ENCODE data around the gene AIG1. TPM values are rescaled to one million over a fixed set of nuclear protein-coding genes. Genes with fewer than 3 reads are reported as not detected.

AIG1 gene
- total RNA-seq, 1 donor from 2014 or later: 2.6 TPM

DNA sequence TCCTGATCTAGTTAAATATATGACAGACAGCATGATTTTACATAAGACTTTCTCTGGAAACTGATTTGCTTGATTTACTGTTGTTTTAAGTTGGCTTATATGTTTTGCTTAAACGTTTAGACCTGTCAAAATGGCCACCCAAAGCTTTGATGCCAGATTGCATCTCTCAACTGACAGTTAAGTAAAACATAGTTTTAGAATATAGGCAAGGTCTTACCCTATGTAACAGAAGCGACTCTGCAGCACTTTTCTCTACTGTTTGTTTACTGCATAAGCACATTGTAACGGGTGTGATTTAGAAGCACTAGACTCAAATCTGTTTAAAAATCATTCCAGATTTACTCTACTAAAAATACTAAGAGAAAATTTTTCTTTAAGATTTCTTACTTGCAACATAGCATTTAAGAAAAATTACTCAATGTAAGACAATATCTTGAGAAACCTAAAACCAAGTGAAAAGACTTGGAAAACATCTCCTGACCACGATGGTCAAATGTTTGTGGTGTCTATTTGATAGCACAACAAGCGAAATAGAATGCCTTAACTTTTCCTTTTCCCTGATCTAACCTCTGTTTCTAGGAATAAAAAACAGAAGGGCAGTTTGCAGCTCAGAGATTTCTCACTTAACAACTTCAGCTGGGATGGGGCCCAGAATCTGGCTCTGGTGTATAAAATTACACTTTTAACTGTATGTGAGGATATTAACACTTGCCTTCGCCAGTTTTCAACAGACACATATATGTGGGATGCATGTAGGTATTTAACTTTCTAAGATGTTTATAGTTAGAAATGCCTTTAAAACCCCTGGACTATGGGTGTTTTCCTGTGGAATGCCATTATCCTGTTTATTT lies 47.4 kb downstream of the AIG1 start:
- DNase-seq (ENCODE audit: low spot score): no peak
- H3K36me3 Mint-ChIP-seq (ENCODE audit: low read depth): peaks cover 2% of the 10 kb centered on the region
- no peak overlapping the region for H3K4me3 Mint-ChIP-seq
- H3K4me1 Mint-ChIP-seq (ENCODE audit: low read depth): peaks cover 6% of the 10 kb centered on the region
- H3K27me3 Mint-ChIP-seq (ENCODE audit: insufficient read depth): no peaks in the 10 kb centered on the region
- intact Hi-C loops (cut with micrococcal nuclease): no loop called here
- H3K27ac Mint-ChIP-seq: no peak overlapping the region
- H3K9me3 Mint-ChIP-seq: peaks cover 4% of the 10 kb centered on the region

- H3K4me3 Mint-ChIP-seq: no peak overlapping the region
- peaks cover 2% of the 10 kb centered on the region for H3K36me3 Mint-ChIP-seq (ENCODE audit: low read depth)
- no peak overlapping the region for H3K27ac Mint-ChIP-seq
- intact Hi-C loops (cut with micrococcal nuclease): no loop called here
- no peaks in the 10 kb centered on the region for H3K27me3 Mint-ChIP-seq (ENCODE audit: insufficient read depth)
- no peak for DNase-seq (ENCODE audit: low spot score)
- peaks cover 6% of the 10 kb centered on the region for H3K4me1 Mint-ChIP-seq (ENCODE audit: low read depth)
- no peaks in the 10 kb centered on the region for H3K9me3 Mint-ChIP-seq
Observed at GRCh38 chr6:143109196-143109595, 48.5 kb downstream of the AIG1 start.

DNA sequence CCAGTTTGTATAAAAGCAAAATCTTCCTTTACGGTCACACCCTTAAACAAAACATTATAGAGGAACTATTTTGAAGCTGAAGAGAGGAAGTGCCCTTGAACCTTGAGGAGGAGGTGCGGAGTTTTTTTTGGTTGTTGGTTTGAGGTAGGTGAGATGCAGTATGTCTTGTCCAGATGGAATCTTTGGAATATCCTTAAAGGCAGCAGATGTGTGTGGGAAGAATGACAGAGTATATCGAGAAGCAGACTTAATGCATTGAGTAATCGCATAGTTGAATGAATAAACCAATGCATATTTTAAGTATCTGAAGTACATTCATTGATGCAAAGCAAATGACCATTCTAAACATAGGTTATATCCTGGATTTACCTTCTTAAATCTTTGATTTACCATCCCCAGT lies 49.9 kb downstream of the AIG1 start:
- H3K4me1 Mint-ChIP-seq (ENCODE audit: low read depth): peaks cover 6% of the 10 kb centered on the region
- no peaks in the 10 kb centered on the region for H3K27me3 Mint-ChIP-seq (ENCODE audit: insufficient read depth)
- no peak overlapping the region for H3K4me3 Mint-ChIP-seq
- no peak overlapping the region for H3K27ac Mint-ChIP-seq
- H3K9me3 Mint-ChIP-seq: no peaks in the 10 kb centered on the region
- peaks cover 2% of the 10 kb centered on the region for H3K36me3 Mint-ChIP-seq (ENCODE audit: low read depth)
- intact Hi-C loops (cut with micrococcal nuclease): no loop called here
- no peak for DNase-seq (ENCODE audit: low spot score)

- peaks cover 2% of the 10 kb centered on the region for H3K9me3 Mint-ChIP-seq
- peaks cover under 1% of the 10 kb centered on the region for H3K36me3 Mint-ChIP-seq (ENCODE audit: low read depth)
- peaks cover 6% of the 10 kb centered on the region for H3K4me1 Mint-ChIP-seq (ENCODE audit: low read depth)
- no peak for DNase-seq (ENCODE audit: low spot score)
- no peak overlapping the region for H3K4me3 Mint-ChIP-seq
- no peaks in the 10 kb centered on the region for H3K27me3 Mint-ChIP-seq (ENCODE audit: insufficient read depth)
- intact Hi-C loops (cut with micrococcal nuclease): no loop called here
- no peak overlapping the region for H3K27ac Mint-ChIP-seq
Observed at GRCh38 chr6:143110996-143111395, 50.3 kb downstream of the AIG1 start.

DNA sequence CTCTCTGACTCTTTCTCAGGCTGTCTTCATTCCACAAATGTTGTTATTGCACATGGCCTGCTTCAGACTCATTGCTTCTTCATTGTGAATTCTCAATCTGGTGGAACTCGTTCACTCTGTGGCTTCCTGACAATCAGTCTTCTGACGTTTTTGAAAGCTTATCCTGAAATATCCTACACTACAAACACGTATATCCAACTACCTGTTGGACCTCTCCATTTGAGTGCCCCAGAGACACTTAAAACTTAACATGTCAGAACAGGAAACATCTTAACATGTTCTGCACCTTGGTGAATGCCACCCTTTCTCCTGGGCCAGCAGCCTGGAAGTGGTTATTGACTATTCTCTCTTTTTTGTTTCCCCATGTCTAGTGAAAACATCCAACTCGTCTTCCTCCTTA lies 50.8 kb downstream of the AIG1 start:
- H3K4me3 Mint-ChIP-seq: no peak overlapping the region
- H3K9me3 Mint-ChIP-seq: peaks cover 6% of the 10 kb centered on the region
- intact Hi-C loops (cut with micrococcal nuclease): no loop called here
- no peaks in the 10 kb centered on the region for H3K36me3 Mint-ChIP-seq (ENCODE audit: low read depth)
- H3K27me3 Mint-ChIP-seq (ENCODE audit: insufficient read depth): no peaks in the 10 kb centered on the region
- no peak overlapping the region for H3K27ac Mint-ChIP-seq
- peaks cover 6% of the 10 kb centered on the region for H3K4me1 Mint-ChIP-seq (ENCODE audit: low read depth)
- DNase-seq (ENCODE audit: low spot score): no peak

DNA sequence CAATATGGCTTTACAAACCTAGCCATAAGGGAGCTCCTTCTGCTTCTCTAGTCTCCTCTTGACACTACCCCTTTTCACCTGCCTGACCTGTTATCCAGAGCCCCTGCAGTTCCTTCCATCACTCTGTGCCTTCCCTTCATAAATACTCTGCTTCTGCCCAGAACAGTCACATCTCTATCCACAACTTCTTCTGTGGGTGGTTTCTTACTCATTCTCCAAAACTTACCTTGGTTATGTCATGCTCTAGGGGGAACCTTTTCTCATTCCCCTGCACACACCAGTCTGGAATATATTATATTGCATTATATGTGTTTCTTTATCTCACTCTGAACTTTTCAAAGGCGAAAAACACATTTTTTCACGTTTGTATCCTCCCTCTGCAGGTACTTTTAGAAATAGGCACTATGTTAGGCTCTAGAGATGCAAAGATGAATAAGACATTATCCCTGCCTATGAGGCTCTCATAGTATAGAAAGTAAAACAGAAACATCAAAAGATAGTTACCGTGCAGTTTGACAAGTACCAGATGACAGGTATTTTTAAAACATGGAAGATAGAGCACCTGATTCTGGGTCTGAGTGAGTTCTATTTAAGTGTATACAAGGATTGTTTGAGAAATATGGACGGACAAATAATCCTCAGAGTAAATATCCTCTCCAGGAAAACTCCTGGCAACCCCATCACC lies 51.5 kb downstream of the AIG1 start:
- Mint-ChIP-seq H3K27me3 (ENCODE audit: insufficient read depth) (no peaks in the 10 kb centered on the region), H3K4me1 (ENCODE audit: low read depth) (peaks cover 6% of the 10 kb centered on the region), H3K9me3 (peaks cover 6% of the 10 kb centered on the region), H3K4me3 (no peak overlapping the region), H3K27ac (no peak overlapping the region), H3K36me3 (ENCODE audit: low read depth) (no peaks in the 10 kb centered on the region)
- no peak for DNase-seq (ENCODE audit: low spot score)
- intact Hi-C loops (cut with micrococcal nuclease): no loop called here

- no peak overlapping the region for H3K27ac Mint-ChIP-seq
- no peaks in the 10 kb centered on the region for H3K27me3 Mint-ChIP-seq (ENCODE audit: insufficient read depth)
- H3K4me3 Mint-ChIP-seq: no peak overlapping the region
- intact Hi-C loops (cut with micrococcal nuclease): no loop called here
- no peaks in the 10 kb centered on the region for H3K36me3 Mint-ChIP-seq (ENCODE audit: low read depth)
- peaks cover 6% of the 10 kb centered on the region for H3K4me1 Mint-ChIP-seq (ENCODE audit: low read depth)
- peaks cover 6% of the 10 kb centered on the region for H3K9me3 Mint-ChIP-seq
- DNase-seq (ENCODE audit: low spot score): no peak
Observed at GRCh38 chr6:143112837-143113236, 52.1 kb downstream of the AIG1 start.

DNA sequence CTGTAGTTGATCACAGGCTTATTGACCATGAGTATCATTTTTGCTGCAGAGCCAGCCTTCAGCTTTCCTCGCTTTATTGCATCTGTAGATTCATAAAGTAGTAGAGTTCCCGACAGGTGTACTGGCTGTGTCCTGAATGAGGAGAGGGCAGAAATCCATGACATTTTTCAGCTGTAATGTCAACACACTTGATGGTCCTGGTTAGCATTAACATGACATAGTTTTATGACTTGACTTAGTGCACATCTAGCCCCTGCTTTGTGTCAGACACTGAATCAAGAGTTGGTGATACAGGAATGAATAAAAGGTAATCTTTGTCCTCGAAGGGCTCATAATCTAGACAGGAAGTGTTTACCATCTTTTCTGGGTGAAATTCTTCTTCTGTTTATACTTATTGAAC lies 55.0 kb downstream of the AIG1 start:
- H3K4me3 Mint-ChIP-seq: no peak overlapping the region
- H3K36me3 Mint-ChIP-seq (ENCODE audit: low read depth): no peaks in the 10 kb centered on the region
- H3K27me3 Mint-ChIP-seq (ENCODE audit: insufficient read depth): no peaks in the 10 kb centered on the region
- H3K9me3 Mint-ChIP-seq: peaks cover 6% of the 10 kb centered on the region
- DNase-seq (ENCODE audit: low spot score): no peak
- no peak overlapping the region for H3K27ac Mint-ChIP-seq
- intact Hi-C loops (cut with micrococcal nuclease): no loop called here
- peaks cover 6% of the 10 kb centered on the region for H3K4me1 Mint-ChIP-seq (ENCODE audit: low read depth)

GRCh38 chr6:143117108-143117507 lies 56.4 kb downstream of the AIG1 start:
- no peak overlapping the region for H3K4me3 Mint-ChIP-seq
- peaks cover 2% of the 10 kb centered on the region for H3K4me1 Mint-ChIP-seq (ENCODE audit: low read depth)
- H3K9me3 Mint-ChIP-seq: peaks cover 6% of the 10 kb centered on the region
- no peak overlapping the region for H3K27ac Mint-ChIP-seq
- H3K27me3 Mint-ChIP-seq (ENCODE audit: insufficient read depth): no peaks in the 10 kb centered on the region
- no peaks in the 10 kb centered on the region for H3K36me3 Mint-ChIP-seq (ENCODE audit: low read depth)
- no peak for DNase-seq (ENCODE audit: low spot score)
- intact Hi-C loops (cut with micrococcal nuclease): no loop called here

GRCh38 chr6:143119260-143119659 lies 58.6 kb downstream of the AIG1 start:
- H3K9me3 Mint-ChIP-seq: peaks cover 6% of the 10 kb centered on the region
- H3K4me3 Mint-ChIP-seq: no peak overlapping the region
- DNase-seq (ENCODE audit: low spot score): no peak
- H3K27ac Mint-ChIP-seq: no peak overlapping the region
- H3K4me1 Mint-ChIP-seq (ENCODE audit: low read depth): no peaks in the 10 kb centered on the region
- intact Hi-C loops (cut with micrococcal nuclease): no loop called here
- H3K36me3 Mint-ChIP-seq (ENCODE audit: low read depth): peaks cover 3% of the 10 kb centered on the region
- no peaks in the 10 kb centered on the region for H3K27me3 Mint-ChIP-seq (ENCODE audit: insufficient read depth)

DNA sequence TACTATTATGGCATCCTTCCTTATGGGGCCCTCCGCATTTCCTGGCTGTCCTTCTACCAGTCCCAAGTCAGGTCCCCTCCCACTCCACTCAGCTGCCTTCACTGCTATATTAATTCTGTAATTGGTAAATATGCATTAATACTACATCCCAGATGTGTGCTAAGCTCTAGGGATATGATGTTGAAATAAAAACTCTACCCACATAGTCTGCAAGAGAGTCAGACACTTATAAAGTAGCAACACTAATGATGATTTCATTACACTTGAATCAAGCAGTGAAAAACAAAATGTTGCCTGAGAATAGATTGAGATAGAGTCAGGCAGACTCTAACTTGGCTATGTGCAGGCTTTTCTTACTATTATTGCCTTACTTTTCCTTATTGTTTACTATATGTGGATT lies 62.4 kb downstream of the AIG1 start:
- no peaks in the 10 kb centered on the region for H3K27me3 Mint-ChIP-seq (ENCODE audit: insufficient read depth)
- intact Hi-C loops (cut with micrococcal nuclease): no loop called here
- DNase-seq (ENCODE audit: low spot score): no peak
- H3K36me3 Mint-ChIP-seq (ENCODE audit: low read depth): peaks cover 4% of the 10 kb centered on the region
- peaks cover 2% of the 10 kb centered on the region for H3K9me3 Mint-ChIP-seq
- peaks cover 9% of the 10 kb centered on the region for H3K4me1 Mint-ChIP-seq (ENCODE audit: low read depth)
- no peak overlapping the region for H3K4me3 Mint-ChIP-seq
- H3K27ac Mint-ChIP-seq: no peak overlapping the region

- Mint-ChIP-seq H3K4me1 (ENCODE audit: low read depth) (peaks cover 9% of the 10 kb centered on the region), H3K36me3 (ENCODE audit: low read depth) (peaks cover 5% of the 10 kb centered on the region), H3K27ac (no peak overlapping the region), H3K9me3 (peaks cover 5% of the 10 kb centered on the region), H3K4me3 (no peak overlapping the region), H3K27me3 (ENCODE audit: insufficient read depth) (no peaks in the 10 kb centered on the region)
- intact Hi-C loops (cut with micrococcal nuclease): no loop called here
- DNase-seq (ENCODE audit: low spot score): no peak
Observed at GRCh38 chr6:143123941-143124340, 63.3 kb downstream of the AIG1 start.

DNA sequence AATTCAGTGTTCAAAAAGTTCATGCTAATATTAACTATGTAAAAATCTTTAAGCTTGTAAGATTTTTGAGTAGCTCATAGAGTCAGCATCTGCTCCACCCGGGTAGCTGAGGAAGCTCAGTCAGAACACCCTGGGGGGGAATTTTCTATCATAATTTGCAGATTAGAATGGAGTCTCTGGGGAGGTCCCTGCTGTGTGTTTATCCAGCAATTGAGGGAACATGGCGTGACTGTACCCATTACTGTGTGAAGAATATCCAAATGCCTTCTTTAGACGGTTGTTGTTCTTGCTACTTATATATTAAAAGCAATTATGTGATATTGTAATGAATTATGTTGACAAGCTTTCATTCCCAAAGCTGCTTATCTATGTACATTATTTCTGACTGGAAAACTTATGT lies 64.8 kb downstream of the AIG1 start:
- Mint-ChIP-seq H3K9me3 (peaks cover 5% of the 10 kb centered on the region), H3K27me3 (ENCODE audit: insufficient read depth) (no peaks in the 10 kb centered on the region), H3K36me3 (ENCODE audit: low read depth) (peaks cover 5% of the 10 kb centered on the region), H3K27ac (no peak overlapping the region), H3K4me3 (no peak overlapping the region), H3K4me1 (ENCODE audit: low read depth) (peaks cover 9% of the 10 kb centered on the region)
- intact Hi-C loops (cut with micrococcal nuclease): no loop called here
- DNase-seq (ENCODE audit: low spot score): no peak
